ENCODE data around the gene ARL2.

Gene ARL2

GRCh38 chr11:65045728-65046127, 31.8 kb downstream of the ARL2 start:
- DNase-seq (ENCODE audit: low read depth, low spot score), result no peak

- DNase-seq (ENCODE audit: low read depth, low spot score), result no peak
These were observed 33.8 kb downstream of the ARL2 start for GRCh38 chr11:65047581-65048422.

- no peak for DNase-seq (ENCODE audit: low read depth, low spot score)
These were observed 37.5 kb downstream of the ARL2 start for GRCh38 chr11:65051398-65051858.

GRCh38 chr11:65053827-65054508, 40.0 kb downstream of the ARL2 start:
- no peak for DNase-seq (ENCODE audit: low read depth, low spot score)

GRCh38 chr11:65055538-65055937, 41.6 kb downstream of the ARL2 start:
- DNase-seq (ENCODE audit: low read depth, low spot score), result no peak

GRCh38 chr11:65056999-65057398, 43.0 kb downstream of the ARL2 start:
- no peak for DNase-seq (ENCODE audit: low read depth, low spot score)

GRCh38 chr11:65057526-65057925, 43.6 kb downstream of the ARL2 start:
- no peak for DNase-seq (ENCODE audit: low read depth, low spot score)

- DNase-seq (ENCODE audit: low read depth, low spot score), result no peak
These were observed 44.1 kb downstream of the ARL2 start for GRCh38 chr11:65058012-65058411.

GRCh38 chr11:65058419-65059054, 44.6 kb downstream of the ARL2 start, which contains the start of gene NAALADL1:
NAALADL1 (minus strand) TSS chr11:65058553; CDS start chr11:65058521, 32 bp downstream.
- no peak for DNase-seq (ENCODE audit: low read depth, low spot score)

GRCh38 chr11:65059523-65059922, 45.6 kb downstream of the ARL2 start:
- DNase-seq (ENCODE audit: low read depth, low spot score), result no peak

GRCh38 chr11:65059959-65060824, 46.2 kb downstream of the ARL2 start:
- DNase-seq (ENCODE audit: low read depth, low spot score), result no peak

GRCh38 chr11:65060913-65061408, 47.0 kb downstream of the ARL2 start:
- no peak for DNase-seq (ENCODE audit: low read depth, low spot score)

- DNase-seq (ENCODE audit: low read depth, low spot score), result no peak
These were observed 49.6 kb downstream of the ARL2 start for GRCh38 chr11:65063532-65063931.

GRCh38 chr11:65064847-65065240, 50.9 kb downstream of the ARL2 start:
- no peak for DNase-seq (ENCODE audit: low read depth, low spot score)

GRCh38 chr11:65065851-65066250, 51.9 kb downstream of the ARL2 start:
- DNase-seq (ENCODE audit: low read depth, low spot score), result no peak

GRCh38 chr11:65066315-65066714, 52.4 kb downstream of the ARL2 start:
- DNase-seq (ENCODE audit: low read depth, low spot score), result no peak

GRCh38 chr11:65066805-65067291, 52.9 kb downstream of the ARL2 start:
- no peak for DNase-seq (ENCODE audit: low read depth, low spot score)

GRCh38 chr11:65067446-65067845, 53.5 kb downstream of the ARL2 start:
- no peak for DNase-seq (ENCODE audit: low read depth, low spot score)

GRCh38 chr11:65069217-65069616, 55.3 kb downstream of the ARL2 start:
- no peak for DNase-seq (ENCODE audit: low read depth, low spot score)
